Measurements from ENCODE around the gene FCN3. TPM values are rescaled to one million over a fixed set of nuclear protein-coding genes. Genes with fewer than 3 reads are reported as not detected.

The FCN3 gene
- total RNA-seq, 2 experiments from 2014 or later, result not detected

DNA sequence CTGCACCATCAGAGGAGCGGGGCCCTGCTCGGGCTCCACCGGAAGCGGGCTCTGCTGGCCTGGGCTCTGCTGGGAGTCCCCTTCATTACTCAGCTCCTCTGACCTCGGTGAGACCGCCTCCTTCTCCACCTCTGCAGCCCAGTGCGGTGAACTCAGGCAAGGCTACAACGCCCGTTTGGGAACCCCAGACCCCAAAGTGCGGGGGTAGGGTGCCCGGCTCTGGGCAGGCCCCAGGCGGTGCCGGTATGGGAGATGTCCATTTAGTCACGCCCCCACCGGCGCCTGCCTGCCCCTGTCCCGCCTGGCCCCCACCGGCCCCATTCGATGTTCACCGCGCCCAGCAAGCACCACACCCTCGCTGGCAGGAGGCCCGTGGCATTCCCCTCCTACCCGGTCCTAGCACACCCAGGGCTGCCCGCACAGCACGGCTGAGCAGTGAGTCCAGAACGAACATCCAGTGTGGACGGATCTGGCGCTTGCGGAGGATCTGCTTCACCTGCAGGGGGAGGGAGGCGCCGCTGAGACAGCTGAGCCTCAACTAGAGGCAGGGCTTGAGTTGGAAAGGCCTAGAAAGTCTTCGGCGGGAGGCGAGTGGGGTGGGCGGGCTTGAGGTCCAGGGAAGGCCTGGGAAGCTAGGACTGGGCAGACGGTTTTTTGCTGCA, 17.9 kb downstream of the FCN3 start:
- peak overlapping the region; percentile 73 for H3K27ac Mint-ChIP-seq
- H3K4me3 Mint-ChIP-seq, result peak overlapping the region; percentile 64
- intact Hi-C loops (cut with DNase I, micrococcal nuclease), result loop anchor here (1.0 kb wide), 5 partner anchors 9 to 56 kb away; partner anchors contain the start of gene GPR3 (in 1 of the 2)
- ATAC-seq (peak; percentile 34), DNase-seq (peak; percentile 39)
- H3K36me3 Mint-ChIP-seq (ENCODE audit: low read depth), result peaks cover 2% of the 10 kb centered on the region
- H3K4me1 Mint-ChIP-seq, result peaks cover 40% of the 10 kb centered on the region
- no peaks in the 10 kb centered on the region for H3K27me3 Mint-ChIP-seq
- no peaks in the 10 kb centered on the region for H3K9me3 Mint-ChIP-seq (ENCODE audit: low read depth)
- CTCF ChIA-PET, result interaction anchor here (0.6 to 3.8 kb wide), 29 partner anchors 8 to 1123 kb away, joined by 3 to 28 read pairs (median 4); partner anchors contain the start of genes CD164L2, MAP3K6 and SYTL1
- POLR2A ChIA-PET, result interaction anchor here (1.0 to 1.1 kb wide), 2 partner anchors 10 to 202 kb away, joined by 3 read pairs; partner anchors contain the start of gene SLC9A1

DNA sequence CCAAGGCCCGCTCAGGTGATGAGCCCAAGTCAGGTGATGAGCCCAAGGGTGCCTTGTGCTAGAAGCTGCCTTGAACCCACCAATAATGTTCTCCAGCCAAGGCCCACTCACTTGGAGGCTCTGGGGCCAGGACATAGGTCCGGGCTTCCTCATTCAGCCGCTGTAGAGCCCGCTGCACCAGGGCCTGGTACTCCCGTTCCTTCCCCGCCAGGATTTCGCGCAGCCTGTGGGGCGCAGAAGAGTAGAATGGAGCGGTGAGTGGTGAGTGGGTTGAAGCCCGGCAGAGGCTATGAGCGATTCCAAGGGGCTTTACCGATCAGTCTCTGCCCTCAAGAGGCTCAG, 18.4 kb downstream of the FCN3 start:
- DNase-seq (no peak), ATAC-seq (no peak)
- Mint-ChIP-seq H3K9me3 (ENCODE audit: low read depth) (no peaks in the 10 kb centered on the region), H3K27ac (no peak overlapping the region), H3K4me3 (peak overlapping the region; percentile 64), H3K27me3 (no peaks in the 10 kb centered on the region), H3K4me1 (peaks cover 40% of the 10 kb centered on the region), H3K36me3 (ENCODE audit: low read depth) (peaks cover 2% of the 10 kb centered on the region)
- intact Hi-C loops (cut with DNase I, micrococcal nuclease), result no loop called here
- ChIA-PET CTCF (interaction anchor here (0.6 to 3.8 kb wide), 10 partner anchors 9 to 218 kb away, joined by 3 to 28 read pairs (median 4); partner anchors contain the start of genes MAP3K6 and SYTL1), POLR2A (interaction anchor here (1.0 kb wide), 1 partner anchor 201 kb away, joined by 3 read pairs; the partner anchor contains the start of gene SLC9A1)

DNA sequence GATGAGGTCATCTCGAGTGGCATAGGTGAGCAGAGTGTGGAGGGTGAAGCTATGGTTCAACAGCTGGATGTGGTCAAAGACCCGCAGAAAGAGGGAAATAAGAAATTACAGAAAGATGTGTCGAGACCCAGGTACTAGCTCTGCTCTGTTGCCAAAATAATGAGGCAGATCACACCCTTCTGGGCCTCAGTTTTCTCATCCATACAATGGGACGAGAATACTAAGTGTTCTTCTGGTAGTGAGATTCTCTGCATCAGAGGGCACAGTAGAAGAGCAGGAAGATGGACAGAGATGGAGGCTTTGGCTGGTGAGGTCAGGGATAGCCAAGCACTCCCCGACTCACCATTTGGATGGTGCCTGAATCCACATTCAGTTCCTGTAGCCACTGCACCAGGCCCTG, 18.9 kb downstream of the FCN3 start:
- no peak for ATAC-seq
- Mint-ChIP-seq H3K27ac (no peak overlapping the region), H3K36me3 (ENCODE audit: low read depth) (peaks cover 2% of the 10 kb centered on the region), H3K9me3 (ENCODE audit: low read depth) (no peaks in the 10 kb centered on the region), H3K4me3 (peak overlapping the region; percentile 64), H3K27me3 (no peaks in the 10 kb centered on the region), H3K4me1 (peaks cover 40% of the 10 kb centered on the region)
- ChIA-PET CTCF (interaction anchor here (0.6 to 3.8 kb wide), 9 partner anchors 9 to 201 kb away, joined by 3 to 28 read pairs (median 4); partner anchors contain the start of genes MAP3K6 and SYTL1), POLR2A (interaction anchor here (1.0 kb wide), 1 partner anchor 201 kb away, joined by 3 read pairs; the partner anchor contains the start of gene SLC9A1)
- intact Hi-C loops (cut with DNase I, micrococcal nuclease), result no loop called here
- DNase-seq, result no peak

DNA sequence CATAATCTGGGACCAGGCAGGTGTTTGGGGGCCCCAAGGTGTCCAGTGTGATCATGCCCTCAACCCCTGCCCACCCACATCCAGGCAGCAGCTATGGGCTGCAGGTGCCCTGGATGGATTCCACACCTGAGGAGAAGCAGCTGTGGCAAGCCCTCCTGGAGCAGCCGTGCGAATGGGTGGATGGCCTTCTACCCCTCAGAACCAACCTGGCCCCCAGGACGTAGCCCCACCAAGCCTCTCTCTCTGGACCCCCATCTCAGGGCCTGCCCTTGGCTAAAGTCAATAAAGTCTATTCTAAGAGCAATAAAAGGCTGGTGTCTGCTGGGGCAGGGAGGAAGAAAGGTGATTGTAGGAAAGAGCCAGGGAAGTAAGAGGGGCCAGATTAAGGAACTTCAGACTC, 21.0 kb downstream of the FCN3 start:
- no peaks in the 10 kb centered on the region for H3K9me3 Mint-ChIP-seq (ENCODE audit: low read depth)
- DNase-seq (no peak), ATAC-seq (no peak)
- H3K4me3 Mint-ChIP-seq, result no peak overlapping the region
- no peaks in the 10 kb centered on the region for H3K27me3 Mint-ChIP-seq
- intact Hi-C loops (cut with DNase I, micrococcal nuclease), result no loop called here
- POLR2A ChIA-PET, result no interaction called here
- H3K4me1 Mint-ChIP-seq, result peaks cover 30% of the 10 kb centered on the region
- no peak overlapping the region for H3K27ac Mint-ChIP-seq
- CTCF ChIA-PET, result interaction anchor here (0.6 to 3.4 kb wide), 8 partner anchors 9 to 309 kb away, joined by 3 to 20 read pairs (median 4); partner anchors contain the start of gene SYTL1
- H3K36me3 Mint-ChIP-seq (ENCODE audit: low read depth), result peaks cover 2% of the 10 kb centered on the region

DNA sequence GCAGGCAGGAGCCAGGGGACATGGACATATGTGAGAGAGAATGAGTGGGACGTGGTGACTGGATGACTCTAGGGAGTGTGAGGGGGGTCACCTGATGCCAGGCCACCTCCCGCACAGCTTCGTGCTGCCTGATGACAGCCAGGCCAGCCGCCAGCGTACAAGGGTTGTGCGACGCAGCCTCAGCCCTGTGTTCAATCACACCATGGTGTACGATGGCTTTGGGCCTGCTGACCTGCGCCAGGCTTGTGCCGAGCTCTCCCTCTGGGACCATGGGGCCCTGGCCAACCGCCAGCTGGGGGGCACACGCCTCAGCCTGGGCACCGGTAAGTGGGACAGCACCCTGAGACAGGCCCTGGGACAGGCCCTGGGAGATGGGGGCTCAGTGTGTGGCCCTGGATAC, 21.5 kb downstream of the FCN3 start:
- intact Hi-C loops (cut with DNase I, micrococcal nuclease), result no loop called here
- H3K27ac Mint-ChIP-seq, result no peak overlapping the region
- no peaks in the 10 kb centered on the region for H3K27me3 Mint-ChIP-seq
- peaks cover 30% of the 10 kb centered on the region for H3K4me1 Mint-ChIP-seq
- no peak for DNase-seq
- no peak for ATAC-seq
- ChIA-PET CTCF (interaction anchor here (0.7 to 3.4 kb wide), 4 partner anchors 8 to 94 kb away, joined by 4 to 20 read pairs (median 6); no protein-coding TSS in a partner anchor), POLR2A (no interaction called here)
- no peak overlapping the region for H3K4me3 Mint-ChIP-seq
- H3K9me3 Mint-ChIP-seq (ENCODE audit: low read depth), result no peaks in the 10 kb centered on the region
- H3K36me3 Mint-ChIP-seq (ENCODE audit: low read depth), result peaks cover 2% of the 10 kb centered on the region

DNA sequence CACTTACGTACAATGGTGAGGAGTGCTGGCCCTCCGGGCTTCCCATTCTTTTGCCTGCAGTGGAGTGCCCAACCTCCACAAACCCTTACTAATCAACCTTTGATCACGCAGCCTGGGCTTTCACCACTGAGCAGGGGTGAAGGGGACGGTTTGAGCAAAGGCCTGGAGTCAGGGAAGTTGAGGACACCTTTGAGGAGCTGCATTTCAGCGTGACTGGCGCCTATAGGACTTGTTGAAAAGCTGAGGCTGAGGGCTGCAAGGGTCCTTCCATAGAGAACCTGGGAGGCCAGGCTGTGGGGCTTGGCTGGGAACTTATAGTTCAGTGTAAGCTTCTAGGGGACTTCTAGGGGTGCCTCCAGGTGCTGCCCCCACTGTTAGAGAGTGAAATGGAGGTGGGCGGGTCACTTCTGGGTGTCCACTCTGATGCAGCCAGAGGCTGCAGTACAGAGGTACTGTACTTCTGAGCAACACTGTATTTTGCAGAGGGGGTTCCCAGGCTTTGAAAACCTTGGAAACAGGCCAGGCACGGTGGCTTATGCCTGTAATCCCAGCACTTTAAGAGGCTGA, 23.0 kb downstream of the FCN3 start:
- ATAC-seq, result no peak
- H3K27ac Mint-ChIP-seq, result no peak overlapping the region
- H3K4me3 Mint-ChIP-seq, result no peak overlapping the region
- H3K27me3 Mint-ChIP-seq, result no peaks in the 10 kb centered on the region
- ChIA-PET POLR2A (no interaction called here), CTCF (interaction anchor here (0.6 to 3.4 kb wide), 6 partner anchors 14 to 439 kb away, joined by 3 to 20 read pairs (median 3); partner anchors contain the start of gene WASF2)
- H3K36me3 Mint-ChIP-seq (ENCODE audit: low read depth), result peaks cover 2% of the 10 kb centered on the region
- DNase-seq, result no peak
- intact Hi-C loops (cut with DNase I, micrococcal nuclease), result no loop called here
- no peaks in the 10 kb centered on the region for H3K9me3 Mint-ChIP-seq (ENCODE audit: low read depth)
- H3K4me1 Mint-ChIP-seq, result peaks cover 23% of the 10 kb centered on the region

DNA sequence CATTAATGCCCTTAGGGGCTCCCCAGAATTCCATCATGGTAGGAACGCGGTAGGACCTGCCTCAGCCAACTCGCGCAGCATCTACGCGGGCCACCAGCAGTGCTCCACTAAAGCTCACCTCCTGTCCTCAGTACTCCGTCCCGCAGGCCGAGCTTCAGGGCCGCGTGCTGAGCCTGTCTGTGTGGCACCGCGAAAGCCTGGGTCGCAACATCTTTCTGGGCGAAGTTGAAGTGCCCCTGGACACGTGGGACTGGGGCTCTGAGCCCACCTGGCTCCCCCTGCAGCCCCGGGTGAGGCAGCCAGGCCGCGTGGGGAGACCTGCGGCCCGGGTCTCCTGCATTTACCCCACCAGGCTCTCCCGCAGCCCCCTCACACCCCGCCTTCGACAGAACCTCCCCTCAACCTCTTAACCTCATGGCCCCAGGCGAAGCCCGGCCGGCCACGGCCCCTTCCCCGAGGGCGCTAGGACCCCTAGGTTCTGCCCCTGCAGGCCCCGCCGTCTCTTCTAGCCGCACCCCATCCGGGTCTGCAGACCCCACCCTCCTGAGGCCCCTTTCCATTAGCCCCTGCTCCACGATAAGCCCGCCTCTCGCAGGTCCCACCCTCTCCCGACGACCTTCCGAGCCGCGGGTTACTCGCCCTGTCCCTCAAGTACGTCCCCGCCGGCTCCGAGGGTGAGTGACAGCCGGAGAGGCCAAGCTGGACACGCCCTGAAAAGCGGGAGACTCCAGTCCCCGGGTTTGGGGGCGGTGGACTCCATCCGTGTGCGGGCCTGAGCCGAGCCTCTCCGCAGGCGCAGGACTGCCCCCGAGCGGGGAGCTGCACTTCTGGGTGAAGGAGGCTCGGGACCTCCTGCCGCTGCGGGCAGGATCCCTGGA, 23.7 kb downstream of the FCN3 start:
- Mint-ChIP-seq H3K27me3 (no peaks in the 10 kb centered on the region), H3K27ac (no peak overlapping the region), H3K4me1 (peaks cover 21% of the 10 kb centered on the region), H3K9me3 (ENCODE audit: low read depth) (no peaks in the 10 kb centered on the region), H3K4me3 (peak overlapping the region; percentile 8), H3K36me3 (ENCODE audit: low read depth) (peaks cover 6% of the 10 kb centered on the region)
- ChIA-PET CTCF (interaction anchor here (0.6 to 0.7 kb wide), 2 partner anchors 15 to 440 kb away, joined by 3 read pairs; no protein-coding TSS in a partner anchor), POLR2A (no interaction called here)
- no peak for DNase-seq
- intact Hi-C loops (cut with DNase I, micrococcal nuclease), result no loop called here
- ATAC-seq, result no peak

DNA sequence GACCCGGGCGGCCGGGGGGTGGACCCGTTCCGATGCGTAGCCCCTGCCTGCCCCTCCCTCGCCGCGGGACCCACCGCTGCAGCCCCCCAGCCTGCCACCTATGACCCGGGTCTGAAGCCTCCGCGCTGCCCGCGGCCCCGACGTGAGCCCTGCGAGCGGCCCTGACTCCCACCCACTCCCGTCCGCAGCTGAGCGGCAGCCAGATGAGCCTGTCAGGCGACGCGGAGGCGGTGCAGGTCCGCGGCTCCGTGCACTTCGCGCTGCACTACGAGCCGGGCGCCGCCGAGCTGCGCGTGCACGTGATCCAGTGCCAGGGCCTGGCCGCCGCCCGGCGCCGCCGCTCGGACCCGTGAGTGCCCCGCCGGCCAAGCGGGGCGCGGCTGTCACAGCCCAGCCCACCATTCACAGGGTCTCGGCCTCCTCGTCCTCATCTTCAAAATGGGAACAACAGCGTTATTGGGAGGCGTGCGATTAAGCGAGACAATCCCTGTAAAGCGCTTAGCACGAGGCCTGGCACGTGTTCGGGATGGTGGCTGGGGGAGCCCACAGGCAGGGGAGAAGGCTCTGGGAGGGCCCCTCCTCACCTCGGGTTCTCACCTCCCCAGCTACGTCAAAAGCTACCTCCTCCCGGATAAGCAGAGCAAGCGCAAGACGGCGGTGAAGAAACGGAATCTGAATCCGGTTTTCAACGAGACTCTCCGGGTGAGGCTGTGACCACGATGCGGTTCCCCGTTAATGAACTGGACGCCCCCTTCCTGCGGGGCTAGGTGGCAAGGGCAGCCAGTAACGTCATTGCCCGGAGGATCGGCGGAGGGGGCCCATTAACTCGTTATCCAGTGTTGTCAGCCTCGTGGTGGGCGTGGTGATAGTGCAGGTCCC, 24.6 kb downstream of the FCN3 start:
- peak; percentile 77 for ATAC-seq
- H3K27ac Mint-ChIP-seq, result no peak overlapping the region
- peaks cover 4% of the 10 kb centered on the region for H3K36me3 Mint-ChIP-seq (ENCODE audit: low read depth)
- DNase-seq, result peak; percentile 72
- intact Hi-C loops (cut with DNase I, micrococcal nuclease), result loop anchor here (1.0 kb wide), 1 partner anchor 9 kb away; no protein-coding TSS in a partner anchor
- H3K27me3 Mint-ChIP-seq, result no peaks in the 10 kb centered on the region
- H3K9me3 Mint-ChIP-seq (ENCODE audit: low read depth), result no peaks in the 10 kb centered on the region
- ChIA-PET POLR2A (interaction anchor here (0.5 kb wide), 1 partner anchor 12 kb away, joined by 6 read pairs; no protein-coding TSS in a partner anchor), CTCF (interaction anchor here (0.6 to 2.6 kb wide), 5 partner anchors 8 to 838 kb away, joined by 3 to 10 read pairs (median 3); no protein-coding TSS in a partner anchor)
- peak overlapping the region; percentile 8 for H3K4me3 Mint-ChIP-seq
- peaks cover 15% of the 10 kb centered on the region for H3K4me1 Mint-ChIP-seq

DNA sequence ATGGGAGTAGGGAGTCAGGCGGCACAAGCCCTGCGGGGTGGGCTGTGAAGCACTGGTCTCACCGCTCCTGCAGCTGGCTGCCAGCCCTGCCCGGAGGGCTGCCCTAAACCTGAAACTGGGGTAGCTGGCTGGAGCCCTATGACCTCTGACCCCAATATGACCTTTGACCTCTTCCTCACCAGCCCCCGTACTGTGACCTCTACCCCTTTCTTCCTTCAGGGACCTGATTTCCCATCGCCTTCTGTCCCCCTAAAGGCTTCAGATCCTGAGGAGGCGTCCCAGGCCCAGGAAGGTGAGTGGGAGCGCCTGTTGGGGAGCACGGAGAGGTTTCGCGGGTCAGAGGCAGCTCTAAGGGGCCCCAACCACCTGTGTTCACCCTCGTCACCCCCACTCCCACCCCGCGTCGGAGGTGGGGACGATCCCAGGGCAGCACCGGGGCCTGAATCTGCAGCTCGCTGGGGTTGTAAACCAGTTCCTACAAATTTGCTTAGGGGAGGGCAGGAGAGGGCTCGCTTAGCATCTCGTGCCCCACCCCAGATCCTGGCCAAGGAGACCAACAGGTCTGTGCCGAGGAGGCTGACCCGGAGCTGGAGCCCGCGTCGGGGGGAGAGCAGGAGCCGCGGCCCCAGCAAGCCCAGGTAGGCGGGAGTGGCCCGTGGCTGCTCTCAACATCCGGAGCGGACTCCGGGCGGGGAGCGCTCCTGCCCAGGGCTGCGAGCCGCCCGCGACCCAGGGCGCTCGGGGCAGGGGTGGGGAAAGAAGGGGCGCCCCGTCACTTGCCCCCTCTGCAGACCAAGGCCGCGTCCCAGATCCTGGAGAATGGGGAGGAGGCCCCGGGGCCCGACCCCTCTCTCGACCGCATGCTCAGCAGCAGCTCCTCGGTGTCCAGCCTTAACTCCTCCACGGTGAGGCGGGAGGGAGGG, 25.5 kb downstream of the FCN3 start:
- H3K4me1 Mint-ChIP-seq, result peaks cover 19% of the 10 kb centered on the region
- H3K27ac Mint-ChIP-seq, result peak overlapping the region; percentile 25
- peak; percentile 65 for DNase-seq
- H3K36me3 Mint-ChIP-seq (ENCODE audit: low read depth), result peaks cover 4% of the 10 kb centered on the region
- ChIA-PET CTCF (interaction anchor here (0.6 to 2.6 kb wide), 7 partner anchors 9 to 839 kb away, joined by 3 to 10 read pairs (median 3); no protein-coding TSS in a partner anchor), POLR2A (interaction anchor here (0.6 kb wide), 1 partner anchor 141 kb away, joined by 4 read pairs; the partner anchor contains the start of gene WASF2)
- no peaks in the 10 kb centered on the region for H3K9me3 Mint-ChIP-seq (ENCODE audit: low read depth)
- peak overlapping the region; percentile 56 for H3K4me3 Mint-ChIP-seq
- peak; percentile 78 for ATAC-seq
- no peaks in the 10 kb centered on the region for H3K27me3 Mint-ChIP-seq
- intact Hi-C loops (cut with DNase I, micrococcal nuclease), result loop anchor here (1.0 kb wide), 1 partner anchor 8 kb away; no protein-coding TSS in a partner anchor
